ENCODE data around the gene CLMP.

Gene CLMP

DNA sequence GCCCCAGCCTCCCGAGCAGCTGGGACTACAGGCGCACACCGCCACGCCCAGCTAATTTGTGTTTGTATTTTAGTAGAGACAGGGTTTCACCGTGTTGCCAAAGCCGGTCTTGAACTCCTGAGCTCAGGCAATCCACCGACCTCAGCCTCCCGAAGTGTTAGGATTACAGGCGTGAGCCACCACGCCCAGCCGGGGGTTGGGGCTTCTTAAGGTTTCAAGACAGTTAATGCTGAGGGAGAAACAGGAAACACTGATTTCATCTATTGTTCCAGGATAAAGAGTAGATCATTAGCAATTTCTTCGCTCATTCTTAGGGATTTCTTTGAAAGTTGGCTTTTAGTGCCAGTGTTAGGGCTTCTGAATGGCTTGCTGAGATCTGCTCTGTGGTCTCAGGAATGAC lies 21.2 kb upstream of the CLMP start:
- Histone ChIP-seq H3K4me3 (replicated peaks; ENCODE audit: low read depth, low read length) (no peak overlapping the region), H3K27me3 (replicated peaks; ENCODE audit: control insufficient read depth, insufficient read depth, low read length) (no peaks in the 10 kb centered on the region; the same call in 1 of the 2 replicates), H3K36me3 (ENCODE audit: control insufficient read depth, insufficient read depth, low read length) (no peaks in the 10 kb centered on the region)
- no peak for TF ChIP-seq CTCF (IDR thresholded peaks at IDR 0.05; ENCODE audit: insufficient read depth, low read length, poor library complexity, severe bottlenecking)
- no peak for DNase-seq (ENCODE audit: extremely low read depth, insufficient read length)

DNA sequence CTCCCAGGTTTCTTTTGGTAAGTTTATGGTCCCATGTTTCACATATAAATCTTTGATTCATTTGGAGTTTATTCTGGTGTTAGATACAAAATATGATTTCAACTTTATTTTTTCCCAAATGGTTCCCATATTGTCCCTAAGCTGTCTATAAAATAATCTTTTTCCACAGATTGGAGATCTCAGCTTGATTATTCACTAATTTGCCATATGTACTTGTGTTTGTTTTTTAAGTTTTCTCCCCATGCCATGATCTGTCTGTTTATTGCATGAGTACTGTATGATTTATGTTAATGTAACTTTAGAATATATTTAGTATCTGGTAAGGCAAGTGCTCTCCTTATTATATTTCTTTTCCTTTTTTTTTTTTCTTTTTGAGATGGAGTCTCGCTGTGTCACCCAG lies 19.9 kb upstream of the CLMP start:
- DNase-seq (ENCODE audit: extremely low read depth, insufficient read length), result no peak
- TF ChIP-seq CTCF (IDR thresholded peaks at IDR 0.05; ENCODE audit: insufficient read depth, low read length, poor library complexity, severe bottlenecking), result no peak
- H3K36me3 ChIP-seq (ENCODE audit: control insufficient read depth, insufficient read depth, low read length), result no peaks in the 10 kb centered on the region
- H3K4me3 ChIP-seq (replicated peaks; ENCODE audit: low read depth, low read length), result no peak overlapping the region
- no peaks in the 10 kb centered on the region; the same call in 1 of the 2 replicates for H3K27me3 ChIP-seq (replicated peaks; ENCODE audit: control insufficient read depth, insufficient read depth, low read length)

GRCh38 chr11:123214396-123214795 lies 19.3 kb upstream of the CLMP start:
- Histone ChIP-seq H3K36me3 (ENCODE audit: control insufficient read depth, insufficient read depth, low read length) (no peaks in the 10 kb centered on the region), H3K27me3 (replicated peaks; ENCODE audit: control insufficient read depth, insufficient read depth, low read length) (no peaks in the 10 kb centered on the region; the same call in 1 of the 2 replicates), H3K4me3 (replicated peaks; ENCODE audit: low read depth, low read length) (no peak overlapping the region)
- TF ChIP-seq CTCF (IDR thresholded peaks at IDR 0.05; ENCODE audit: insufficient read depth, low read length, poor library complexity, severe bottlenecking), result no peak
- DNase-seq (ENCODE audit: extremely low read depth, insufficient read length), result no peak

- no peak for TF ChIP-seq CTCF (IDR thresholded peaks at IDR 0.05; ENCODE audit: insufficient read depth, low read length, poor library complexity, severe bottlenecking)
- no peak for DNase-seq (ENCODE audit: extremely low read depth, insufficient read length)
- no peaks in the 10 kb centered on the region for H3K36me3 ChIP-seq (ENCODE audit: control insufficient read depth, insufficient read depth, low read length)
- no peaks in the 10 kb centered on the region for H3K27me3 ChIP-seq (replicated peaks; ENCODE audit: control insufficient read depth, insufficient read depth, low read length)
- no peak overlapping the region for H3K4me3 ChIP-seq (replicated peaks; ENCODE audit: low read depth, low read length)
Measured at GRCh38 chr11:123213307-123213771, 18.3 kb upstream of the CLMP start.

DNA sequence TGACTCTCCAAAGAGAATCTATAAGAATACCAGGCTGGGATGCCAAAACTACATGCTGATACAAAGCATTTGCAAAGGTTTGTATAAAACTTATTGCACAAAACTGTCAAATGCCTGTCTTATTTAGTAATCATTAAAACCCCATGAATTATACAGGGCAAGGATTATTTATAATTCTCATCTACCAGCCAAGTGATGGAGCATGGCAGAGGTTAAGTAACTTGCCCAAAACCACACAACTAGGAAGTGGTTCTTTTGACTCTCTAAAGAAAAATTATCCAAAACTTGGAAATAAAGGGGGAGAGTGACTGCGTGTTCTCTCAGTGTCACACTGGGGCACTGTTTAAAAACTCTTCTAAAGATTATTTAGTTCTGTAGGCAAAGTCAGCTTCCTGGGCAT lies 17.4 kb upstream of the CLMP start:
- Histone ChIP-seq H3K36me3 (ENCODE audit: control insufficient read depth, insufficient read depth, low read length) (no peaks in the 10 kb centered on the region), H3K27me3 (replicated peaks; ENCODE audit: control insufficient read depth, insufficient read depth, low read length) (no peaks in the 10 kb centered on the region), H3K4me3 (replicated peaks; ENCODE audit: low read depth, low read length) (no peak overlapping the region)
- TF ChIP-seq CTCF (IDR thresholded peaks at IDR 0.05; ENCODE audit: insufficient read depth, low read length, poor library complexity, severe bottlenecking), result no peak
- no peak for DNase-seq (ENCODE audit: extremely low read depth, insufficient read length)

DNA sequence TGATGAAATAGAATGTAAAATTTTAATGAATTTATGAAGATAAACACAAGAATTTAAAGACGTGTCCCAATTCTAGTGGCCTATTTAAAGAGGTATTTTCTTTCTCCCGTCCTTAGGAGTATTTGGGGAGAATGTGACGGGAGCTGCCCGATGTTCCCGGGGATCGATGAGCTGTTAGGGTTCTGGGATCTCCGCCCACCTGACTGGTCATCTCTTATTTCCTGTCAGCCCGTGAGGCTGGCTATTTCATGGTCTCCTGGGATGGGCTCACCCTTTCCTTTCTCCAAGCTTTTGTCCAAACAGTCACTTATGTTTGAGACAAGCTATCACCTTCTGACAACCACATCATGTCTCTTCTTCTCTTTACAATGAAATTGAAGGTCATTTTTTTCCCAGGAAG lies 16.9 kb upstream of the CLMP start:
- Histone ChIP-seq H3K4me3 (replicated peaks; ENCODE audit: low read depth, low read length) (no peak overlapping the region), H3K27me3 (replicated peaks; ENCODE audit: control insufficient read depth, insufficient read depth, low read length) (no peaks in the 10 kb centered on the region), H3K36me3 (ENCODE audit: control insufficient read depth, insufficient read depth, low read length) (no peaks in the 10 kb centered on the region)
- no peak for DNase-seq (ENCODE audit: extremely low read depth, insufficient read length)
- no peak for TF ChIP-seq CTCF (IDR thresholded peaks at IDR 0.05; ENCODE audit: insufficient read depth, low read length, poor library complexity, severe bottlenecking)

Data from GM06990 (cell line).